Measurements from ENCODE around the gene DIS3L. TPM values are rescaled to one million over a fixed set of nuclear protein-coding genes. Genes with fewer than 3 reads are reported as not detected.

The DIS3L gene
- total and polyA plus RNA-seq, 8 donors: 23.8 to 55.9 (median 46.6) TPM

- DNase-seq: no peak
- no peaks in the 10 kb centered on the region for H3K36me3 ChIP-seq
- peak; percentile 56 for ATAC-seq
These were observed 5.8 kb upstream of the DIS3L start for GRCh38 chr15:66287461-66288057.

GRCh38 chr15:66288093-66288492 is 5.3 kb upstream of the DIS3L start:
- Histone ChIP-seq H3K36me3 (no peaks in the 10 kb centered on the region), H3K4me1 (peaks cover 6 to 18% of the 10 kb centered on the region in 2 donors), H3K4me3 (no peak overlapping the region), H3K27ac (no peak overlapping the region), H3K9me3 (no peaks in the 10 kb centered on the region), H3K27me3 (no peaks in the 10 kb centered on the region)
- intact Hi-C loops (cut with DNase I): no loop called here
- no peak for ATAC-seq
- TF ChIP-seq CTCF (IDR thresholded peaks at IDR 0.05): no peak
- no peak for DNase-seq

More at GRCh38 chr15:66287461-66288057, 5.8 kb upstream of the DIS3L start:
- Histone ChIP-seq H3K9me3 (no peaks in the 10 kb centered on the region), H3K4me3 (no peak overlapping the region), H3K27ac (no peak overlapping the region), H3K27me3 (no peaks in the 10 kb centered on the region), H3K4me1 (peaks cover 1 to 13% of the 10 kb centered on the region in 2 donors)
- peak; percentile 53 to 54 for TF ChIP-seq CTCF (IDR thresholded peaks at IDR 0.05)
- intact Hi-C loops (cut with DNase I): no loop called here

- H3K9me3 ChIP-seq: no peaks in the 10 kb centered on the region
- peak in 2 of 4 donors; percentile 56 to 73 for DNase-seq
- peaks cover 6 to 18% of the 10 kb centered on the region in 2 donors for H3K4me1 ChIP-seq
- no peak overlapping the region for H3K27ac ChIP-seq
- no peak for ATAC-seq
- H3K27me3 ChIP-seq: no peaks in the 10 kb centered on the region
- H3K4me3 ChIP-seq: no peak overlapping the region
- intact Hi-C loops (cut with DNase I): no loop called here
- no peaks in the 10 kb centered on the region for H3K36me3 ChIP-seq
- no peak for TF ChIP-seq CTCF (IDR thresholded peaks at IDR 0.05)
These were observed 4.7 kb upstream of the DIS3L start for GRCh38 chr15:66288551-66289185.

GRCh38 chr15:66290007-66290406 is 3.4 kb upstream of the DIS3L start:
- DNase-seq (no peak), ATAC-seq (no peak)
- no peaks in the 10 kb centered on the region for H3K27me3 ChIP-seq
- H3K4me3 ChIP-seq: no peak overlapping the region
- no peak overlapping the region for H3K27ac ChIP-seq
- peaks cover 6 to 31% of the 10 kb centered on the region in 2 donors for H3K4me1 ChIP-seq
- H3K36me3 ChIP-seq: no peaks in the 10 kb centered on the region
- TF ChIP-seq CTCF (IDR thresholded peaks at IDR 0.05): no peak
- intact Hi-C loops (cut with DNase I): no loop called here
- no peaks in the 10 kb centered on the region for H3K9me3 ChIP-seq

- intact Hi-C loops (cut with DNase I): no loop called here
- no peak for ATAC-seq
- peaks cover 6 to 32% of the 10 kb centered on the region in 2 donors for H3K4me1 ChIP-seq
These were observed 2.9 kb upstream of the DIS3L start for GRCh38 chr15:66290518-66290917.

More at GRCh38 chr15:66290518-66290917, 2.9 kb upstream of the DIS3L start:
- Histone ChIP-seq H3K36me3 (no peaks in the 10 kb centered on the region), H3K27ac (no peak overlapping the region), H3K9me3 (no peaks in the 10 kb centered on the region), H3K27me3 (no peaks in the 10 kb centered on the region), H3K4me3 (no peak overlapping the region)
- DNase-seq: no peak
- no peak for TF ChIP-seq CTCF (IDR thresholded peaks at IDR 0.05)

All from left lung (tissue), 10 donors.